ENCODE data around the gene SAMD8. TPM values are rescaled to one million over a fixed set of nuclear protein-coding genes. Genes with fewer than 3 reads are reported as not detected.

The SAMD8 gene
- total RNA-seq, result 23.0 TPM
- long read RNA-seq, transcript SAMD8-202 (6 exons, 1,654 nt), result major isoform, 7 of 31 reads
- long read RNA-seq, partial matches to known transcripts, result 5 of 31 reads
- long read RNA-seq, other reads (novel, unspliced or antisense), result 19 of 31 reads

DNA sequence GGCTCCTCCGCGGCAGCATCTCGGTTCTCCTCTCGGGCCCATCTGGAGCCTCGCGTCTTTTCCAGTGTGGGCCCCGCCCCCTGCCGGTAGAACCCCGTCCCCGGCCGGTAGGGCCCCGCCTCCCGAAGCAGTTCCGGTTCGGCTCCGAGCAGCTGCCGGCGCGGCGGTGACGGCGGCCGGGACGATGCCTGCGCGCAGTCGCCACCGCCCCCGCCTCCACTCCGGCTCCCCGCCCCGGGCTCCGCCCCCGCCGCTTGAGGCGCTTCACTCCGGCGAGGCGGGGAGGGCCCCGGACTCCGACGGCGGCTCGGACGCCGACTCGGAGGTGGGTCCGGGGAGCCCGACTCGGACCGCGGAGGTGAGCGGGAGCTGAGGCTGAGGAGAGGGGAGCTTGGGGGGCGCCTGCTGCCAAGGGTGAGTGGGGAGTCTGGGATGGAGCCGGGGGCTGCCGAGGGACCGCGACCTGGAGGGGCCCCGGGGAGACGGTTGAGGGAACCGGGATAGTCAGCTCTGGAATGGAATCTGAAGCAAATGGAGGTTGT is at the start of gene SAMD8:
Gene SAMD8, plus strand, starts transcription at position 292 of the 542 bp plus-strand sequence. CDS start 38,873 bp downstream, outside the sequence.
- ATAC-seq, result peak; percentile 96
- DNase-seq, result peak; percentile 99
- Histone ChIP-seq H3K4me1 (peaks cover 36% of the 10 kb centered on the region), H3K27ac (peak within 1 kb of the TSS; percentile 95), H3K4me3 (peak within 1 kb of the TSS; percentile 95), H3K9me3 (no peaks in the 10 kb centered on the region), H3K27me3 (no peaks in the 10 kb centered on the region), H3K36me3 (no peaks in the 10 kb centered on the region)
- intact Hi-C loops (cut with DNase I), result loop anchor here (10.0 kb wide), 1 partner anchor 123 kb away; the partner anchor contains the start of gene COMTD1
- TF ChIP-seq, protein P1, sequence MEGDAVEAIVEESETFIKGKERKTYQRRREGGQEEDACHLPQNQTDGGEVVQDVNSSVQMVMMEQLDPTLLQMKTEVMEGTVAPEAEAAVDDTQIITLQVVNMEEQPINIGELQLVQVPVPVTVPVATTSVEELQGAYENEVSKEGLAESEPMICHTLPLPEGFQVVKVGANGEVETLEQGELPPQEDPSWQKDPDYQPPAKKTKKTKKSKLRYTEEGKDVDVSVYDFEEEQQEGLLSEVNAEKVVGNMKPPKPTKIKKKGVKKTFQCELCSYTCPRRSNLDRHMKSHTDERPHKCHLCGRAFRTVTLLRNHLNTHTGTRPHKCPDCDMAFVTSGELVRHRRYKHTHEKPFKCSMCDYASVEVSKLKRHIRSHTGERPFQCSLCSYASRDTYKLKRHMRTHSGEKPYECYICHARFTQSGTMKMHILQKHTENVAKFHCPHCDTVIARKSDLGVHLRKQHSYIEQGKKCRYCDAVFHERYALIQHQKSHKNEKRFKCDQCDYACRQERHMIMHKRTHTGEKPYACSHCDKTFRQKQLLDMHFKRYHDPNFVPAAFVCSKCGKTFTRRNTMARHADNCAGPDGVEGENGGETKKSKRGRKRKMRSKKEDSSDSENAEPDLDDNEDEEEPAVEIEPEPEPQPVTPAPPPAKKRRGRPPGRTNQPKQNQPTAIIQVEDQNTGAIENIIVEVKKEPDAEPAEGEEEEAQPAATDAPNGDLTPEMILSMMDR (IDR thresholded peaks at IDR 0.05), result peak; percentile 34

DNA sequence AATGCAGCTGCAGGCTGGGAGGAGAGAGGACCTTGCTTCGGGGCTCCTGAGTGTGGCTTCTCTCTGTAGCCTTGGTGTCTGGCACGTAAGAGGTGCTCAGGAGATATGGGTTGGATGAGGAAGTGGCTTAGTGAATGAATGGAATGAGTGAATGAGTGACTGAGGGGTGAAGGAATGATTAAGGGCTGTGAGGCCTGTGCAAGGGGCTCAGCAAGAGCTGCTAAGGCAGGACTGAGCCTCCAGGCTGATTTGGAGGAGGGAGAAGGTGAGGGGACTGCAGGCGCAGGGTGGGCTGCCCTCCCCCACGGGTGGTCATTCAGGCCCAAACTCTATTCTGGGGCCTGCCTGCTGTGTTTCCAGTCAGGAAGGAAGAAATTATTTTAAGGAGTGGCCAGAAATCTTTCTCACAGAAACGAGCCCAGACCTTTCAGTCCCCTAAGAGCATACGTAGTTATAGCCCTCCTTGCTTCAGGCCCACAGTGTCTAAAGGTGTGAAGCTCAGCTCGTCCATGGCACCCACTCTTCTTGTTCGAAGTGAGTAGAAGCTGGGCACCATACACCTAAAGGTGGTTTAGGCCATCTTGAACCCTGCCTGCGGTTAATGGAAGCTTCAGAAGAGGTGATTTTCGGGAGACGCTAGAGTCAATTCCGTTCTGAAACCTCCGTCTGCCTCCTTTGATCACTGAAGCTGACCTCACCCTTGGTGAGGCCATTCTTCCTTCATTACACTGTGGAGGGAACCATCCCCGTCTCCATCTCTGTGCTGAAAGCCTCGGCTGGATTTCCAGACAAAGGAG is 49.5 kb upstream of the SAMD8 start:
- Histone ChIP-seq H3K36me3 (no peaks in the 10 kb centered on the region), H3K9me3 (no peaks in the 10 kb centered on the region), H3K27ac (no peak overlapping the region), H3K4me3 (no peak overlapping the region), H3K4me1 (no peaks in the 10 kb centered on the region), H3K27me3 (no peaks in the 10 kb centered on the region)
- no peak for DNase-seq
- intact Hi-C loops (cut with DNase I), result no loop called here
- ATAC-seq, result no peak
- TF ChIP-seq, protein P1 (IDR thresholded peaks at IDR 0.05), result no peak

DNA sequence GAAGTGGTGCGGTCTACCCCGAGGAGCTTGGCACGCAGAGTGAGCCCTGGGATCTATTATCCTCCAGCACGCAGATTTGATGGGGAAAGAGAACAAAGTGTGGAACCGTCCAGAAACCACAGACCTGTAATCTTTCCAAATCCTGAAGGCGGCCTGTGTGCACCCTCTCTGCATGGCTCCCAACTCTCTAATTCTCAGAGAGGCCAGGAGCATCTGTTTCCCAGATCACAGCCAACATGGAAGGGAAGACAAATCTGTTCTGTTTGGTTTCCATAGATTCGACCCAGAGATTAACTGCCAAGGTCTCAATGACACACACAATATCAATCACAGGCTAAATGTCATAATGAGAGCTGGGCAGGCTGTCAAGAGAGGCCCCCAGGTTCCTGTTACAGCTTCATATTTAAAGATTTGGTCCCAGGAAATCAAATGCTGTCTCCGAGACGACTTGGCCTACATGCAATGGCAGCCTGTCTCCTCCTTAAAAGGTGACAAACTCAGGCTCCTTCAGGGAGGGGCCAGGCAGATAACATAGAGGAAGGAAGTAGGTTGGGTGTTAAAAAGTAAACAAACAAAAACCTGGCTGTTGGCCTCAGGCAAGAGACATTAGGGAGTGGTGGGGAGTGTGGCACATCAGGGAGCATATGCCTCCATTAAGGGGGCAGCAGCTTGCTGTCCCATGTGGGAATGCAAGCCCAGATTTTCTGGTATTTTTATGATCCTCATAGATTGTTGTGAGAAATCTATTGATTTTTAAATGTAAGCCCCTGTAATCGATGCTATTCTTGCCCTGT is 48.8 kb upstream of the SAMD8 start:
- Histone ChIP-seq H3K4me1 (no peaks in the 10 kb centered on the region), H3K36me3 (no peaks in the 10 kb centered on the region), H3K27me3 (no peaks in the 10 kb centered on the region), H3K27ac (no peak overlapping the region), H3K9me3 (no peaks in the 10 kb centered on the region), H3K4me3 (no peak overlapping the region)
- TF ChIP-seq, protein P1 (IDR thresholded peaks at IDR 0.05), result no peak
- DNase-seq (no peak), ATAC-seq (peak; percentile 61)
- intact Hi-C loops (cut with DNase I), result no loop called here

DNA sequence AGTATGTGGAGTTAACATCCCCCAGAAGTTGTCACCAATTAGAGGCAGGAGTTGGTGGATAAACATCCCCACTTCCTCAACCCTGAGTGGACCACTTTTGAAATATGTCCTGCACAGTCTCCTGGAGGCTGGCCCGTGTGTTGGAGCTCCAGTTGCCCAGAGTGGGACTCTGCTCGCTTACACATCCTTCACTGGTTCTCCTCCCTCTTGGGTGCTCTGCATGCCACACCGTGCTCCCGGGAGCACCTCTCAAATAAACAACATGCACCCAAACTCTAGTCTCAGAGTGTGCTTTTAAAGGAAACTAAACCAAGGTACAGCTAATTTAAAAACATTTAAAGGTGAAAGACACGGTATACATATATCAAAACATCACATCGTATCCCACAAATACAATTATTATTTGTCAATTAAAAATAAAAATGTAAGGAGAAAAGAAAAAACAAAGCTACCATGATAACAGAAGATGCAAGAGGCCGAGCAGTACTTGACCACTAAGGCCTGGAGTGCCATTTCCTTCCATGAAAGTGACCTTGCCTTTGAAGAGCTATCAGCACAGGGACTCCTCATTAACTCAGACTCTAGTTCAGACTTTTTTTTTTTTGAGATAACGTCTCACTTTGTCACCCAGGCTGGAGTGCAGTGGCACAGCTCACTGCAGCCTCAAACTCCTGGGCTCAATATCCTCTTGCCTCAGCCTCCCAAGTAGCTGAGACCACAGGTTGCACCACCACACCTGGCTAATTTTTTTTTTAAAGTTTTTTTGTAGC is 47.8 kb upstream of the SAMD8 start:
- no peak overlapping the region for H3K4me3 ChIP-seq
- H3K4me1 ChIP-seq, result no peaks in the 10 kb centered on the region
- ATAC-seq, result no peak
- H3K27me3 ChIP-seq, result no peaks in the 10 kb centered on the region
- H3K9me3 ChIP-seq, result no peaks in the 10 kb centered on the region
- no peaks in the 10 kb centered on the region for H3K36me3 ChIP-seq
- intact Hi-C loops (cut with DNase I), result no loop called here
- no peak overlapping the region for H3K27ac ChIP-seq
- DNase-seq, result no peak
- TF ChIP-seq, protein P1 (IDR thresholded peaks at IDR 0.05), result no peak

DNA sequence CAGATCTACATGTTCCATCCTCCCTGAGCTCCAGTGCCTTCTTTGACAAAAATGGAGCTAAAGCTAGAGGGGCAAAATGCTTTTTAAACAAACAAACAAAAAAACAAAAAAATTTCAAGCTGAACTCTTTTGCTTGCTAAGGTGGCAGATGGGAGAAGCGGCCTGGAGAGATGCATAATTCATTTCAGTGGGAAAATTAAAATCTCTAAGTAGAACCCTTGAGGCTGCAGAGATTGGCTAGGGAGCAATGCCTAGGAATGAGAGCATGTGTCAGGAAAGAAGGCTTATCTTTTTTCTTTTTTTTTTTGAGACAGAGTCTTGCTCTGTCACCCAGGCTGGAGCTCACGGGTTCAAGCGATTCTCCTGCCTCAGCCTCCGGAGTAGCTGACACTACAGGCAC is 46.4 kb upstream of the SAMD8 start:
- Histone ChIP-seq H3K36me3 (no peaks in the 10 kb centered on the region), H3K27ac (no peak overlapping the region), H3K27me3 (no peaks in the 10 kb centered on the region), H3K9me3 (no peaks in the 10 kb centered on the region), H3K4me3 (no peak overlapping the region), H3K4me1 (no peaks in the 10 kb centered on the region)
- TF ChIP-seq, protein P1 (IDR thresholded peaks at IDR 0.05), result no peak
- intact Hi-C loops (cut with DNase I), result no loop called here
- no peak for ATAC-seq
- DNase-seq, result no peak

All from upper lobe of right lung (tissue), 1 donor.